GM18520 (cell line): ENCODE data around the gene AK4.

ENCODE experiments used
- ATAC-seq: cut with Tn5 transposase; IDR thresholded peaks from one replicate; pipeline ENCODE4 v1.9.1; 2021; ENCODE audit not compliant: unreplicated experiment

The AK4 gene

DNA sequence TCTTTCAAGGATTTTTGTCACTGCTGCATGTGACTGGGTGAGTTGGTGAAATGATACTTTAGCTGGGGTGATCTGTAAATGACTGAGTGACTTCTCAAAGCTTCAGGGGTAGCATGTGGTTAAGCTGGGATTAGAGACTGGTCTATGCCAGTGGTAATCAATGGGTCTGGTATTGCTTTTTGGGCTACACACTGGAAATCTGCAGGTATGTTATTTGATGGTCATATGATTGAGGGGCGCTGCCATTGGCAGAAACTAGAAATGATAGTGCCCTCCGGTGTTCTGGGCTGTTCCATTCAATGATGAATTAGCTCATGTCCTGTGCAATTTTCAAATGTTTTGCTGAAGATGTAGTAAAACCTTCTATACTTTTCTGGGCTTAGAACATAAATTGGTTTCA is 121.6 kb downstream of the AK4 start:
- ATAC-seq, result no peak

DNA sequence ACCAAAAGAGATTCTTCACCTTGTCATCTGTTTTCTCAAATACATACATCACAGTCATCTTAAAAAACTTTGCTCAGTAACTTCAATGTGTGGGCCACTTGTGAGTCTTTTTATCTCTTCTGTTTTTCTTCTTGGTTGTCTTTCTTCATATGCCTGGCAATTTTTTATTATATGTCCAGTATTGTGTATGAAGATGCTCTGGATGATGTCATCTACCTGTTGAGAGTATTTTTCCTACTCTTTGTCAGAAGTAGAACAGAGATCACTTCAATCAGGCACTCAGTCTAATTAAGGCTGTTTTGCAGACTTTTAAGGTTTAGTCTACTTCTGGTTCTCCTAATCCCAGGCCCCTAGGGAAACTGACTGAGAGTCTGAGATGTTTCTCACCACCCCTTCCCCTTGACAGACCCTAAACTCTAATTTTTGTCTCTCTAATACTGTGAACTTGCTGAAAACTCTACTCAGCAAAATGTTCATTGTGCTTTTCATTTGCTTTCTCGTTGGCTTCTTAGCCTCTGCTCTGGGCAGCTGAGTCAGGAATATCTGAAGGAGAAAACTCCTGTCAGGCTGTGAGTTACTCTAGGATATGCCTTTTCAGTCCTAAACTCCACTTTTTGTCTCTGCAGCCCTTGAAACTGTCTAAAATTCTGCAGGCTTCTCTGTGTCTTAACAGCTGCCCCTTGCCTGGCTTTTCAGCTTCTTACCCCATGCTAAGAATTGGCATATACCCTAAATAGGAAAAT is 128.4 kb downstream of the AK4 start:
- no peak for ATAC-seq

DNA sequence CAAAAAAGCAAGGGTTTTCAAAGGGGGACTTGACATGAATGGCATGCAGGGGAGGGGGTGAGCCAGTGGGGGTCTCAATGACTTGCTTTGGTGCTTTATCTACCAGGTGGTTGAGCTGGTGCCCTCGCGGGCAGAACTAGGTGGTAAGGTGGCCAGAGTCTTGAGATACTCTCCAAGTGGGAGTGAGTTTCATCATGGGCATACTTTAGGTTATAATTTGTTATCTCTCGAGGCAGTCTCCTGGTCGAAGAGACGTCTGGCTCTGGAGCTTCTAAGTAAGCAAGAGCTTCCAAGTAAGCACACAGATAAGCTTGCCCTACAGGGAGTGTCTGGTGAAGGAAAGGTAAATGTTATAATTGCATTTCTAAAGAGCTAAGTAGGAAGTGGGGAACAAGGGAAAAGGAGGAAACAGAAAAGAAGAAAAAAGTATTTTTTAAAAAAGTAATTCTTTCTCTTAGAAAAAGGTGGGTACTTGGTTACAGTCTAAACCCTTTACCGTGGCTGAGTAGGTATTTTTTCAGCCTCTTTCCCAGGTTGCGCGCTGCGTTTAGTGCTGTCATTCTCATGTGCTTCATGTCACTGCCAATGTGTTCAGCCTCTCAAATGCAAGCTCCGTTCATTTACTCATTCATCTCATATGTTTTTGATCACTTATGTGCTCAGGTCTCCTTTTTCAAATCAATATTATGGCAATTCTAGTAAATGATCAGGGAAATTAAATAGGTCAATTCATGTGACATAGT is 129.8 kb downstream of the AK4 start:
- no peak for ATAC-seq

DNA sequence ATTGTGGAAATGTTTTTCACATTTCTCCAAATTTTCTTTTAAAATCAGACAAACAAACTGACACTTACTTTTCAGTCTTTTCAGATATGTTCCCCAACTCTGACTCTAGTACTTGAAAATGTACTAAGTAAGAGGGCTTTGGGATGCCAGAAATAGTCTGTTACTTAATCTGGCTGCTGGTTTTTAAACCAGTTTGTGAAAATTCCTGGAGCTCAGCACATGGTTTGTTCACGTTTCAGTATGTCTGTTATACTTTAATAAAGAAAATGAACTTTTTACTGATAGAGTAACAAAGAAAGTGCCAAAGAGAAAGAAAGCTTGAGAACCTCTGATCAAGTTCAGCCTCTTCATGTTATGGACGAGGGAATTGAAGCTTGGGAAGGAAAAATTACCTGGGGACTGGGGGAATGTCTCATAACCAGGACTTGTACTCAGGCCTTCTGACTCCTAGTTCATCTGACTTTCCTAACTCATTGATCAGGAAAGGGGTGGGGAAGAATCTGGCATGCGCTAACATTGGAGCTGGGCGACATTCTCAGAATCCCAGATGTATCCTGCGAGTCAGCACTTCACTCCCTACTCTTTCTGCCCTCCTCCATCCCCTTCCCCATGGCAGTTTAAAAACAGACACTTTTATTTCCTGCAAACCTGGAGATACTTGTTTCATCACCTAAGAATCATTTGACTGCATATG is 130.5 kb downstream of the AK4 start:
- ATAC-seq, result no peak

DNA sequence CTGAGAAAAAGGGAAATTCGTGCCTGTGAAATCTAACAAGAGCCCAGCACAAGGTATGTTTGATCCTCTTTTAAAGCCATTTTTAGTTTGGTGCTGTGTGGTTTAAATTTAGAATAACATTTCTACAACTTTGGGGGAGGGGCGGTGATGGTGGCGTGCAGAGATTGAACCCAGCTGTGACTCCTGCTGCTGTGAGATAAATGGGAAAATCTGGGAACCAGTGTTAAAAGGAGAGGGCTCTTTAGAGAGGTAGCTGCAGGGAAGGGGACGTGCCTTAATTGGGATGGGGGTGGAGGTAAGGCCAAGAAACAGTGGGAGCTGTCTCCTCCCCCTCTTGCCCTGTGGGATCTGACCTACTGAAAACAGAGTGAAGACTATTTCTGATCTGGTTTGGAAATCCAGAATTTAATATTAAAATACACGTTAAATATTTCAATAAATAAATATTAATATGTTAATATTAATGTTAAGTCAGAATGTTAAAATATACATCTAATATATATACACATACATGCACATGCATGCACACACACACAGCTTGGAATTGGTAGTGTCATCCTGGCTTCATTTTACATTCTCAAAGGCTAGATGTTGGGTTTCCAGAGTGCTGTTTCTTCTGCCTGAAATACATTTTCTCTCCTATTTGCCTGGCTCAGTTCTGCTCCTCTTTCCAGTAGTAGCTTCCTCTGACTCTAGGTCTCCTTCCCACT is 131.2 kb downstream of the AK4 start:
- ATAC-seq, result no peak
